Thoracic aorta (tissue), 2 donors: ENCODE results near the gene F2RL1. TPM values are rescaled to one million over a fixed set of nuclear protein-coding genes. Genes with fewer than 3 reads are reported as not detected.
"Not testable (repeated sequence)": the region's sequence is repeated elsewhere in the genome, so short reads cannot be mapped to it uniquely, and the experiment has no call there.

Source experiments
- ATAC-seq: fragments of 150-250 bp; one replicate; pipeline ENCODE4 v1.8.0; 2017; ENCODE audit warnings: low read depth; ENCODE audit not compliant: insufficient number of reproducible peaks, low FRiP score
- DNase-seq: peaks from one replicate; pipeline ENCODE4 v3.0.0-alpha.2; 2020; ENCODE audit warnings: low spot score
- H3K27ac ChIP-seq, 2 donors: fragments of 200-600 bp; sonication (generic); 1 replicate in 1 of 2; 2 replicates in 1 of 2; pipeline ENCODE4 v1.5.1; 2016; ENCODE audit warnings: mild to moderate bottlenecking in 2 of 2, moderate library complexity in 2 of 2
- H3K27me3 ChIP-seq: fragments of 200-600 bp; sonication (generic); replicated peaks from 2 replicates; pipeline ENCODE4 v1.6.0; 2016; ENCODE audit warnings: mild to moderate bottlenecking; ENCODE audit not compliant: insufficient read depth
- H3K36me3 ChIP-seq: fragments of 200-600 bp; sonication (generic); one replicate; pipeline ENCODE4 v1.5.1; 2016
- H3K4me1 ChIP-seq, 2 donors: fragments of 200-600 bp; sonication (generic); 1 replicate in 1 of 2; 2 replicates in 1 of 2; pipeline versions ENCODE4 v1.5.1 to v1.6.0; 2016; ENCODE audit warnings: low read depth in 2 of 2, mild to moderate bottlenecking in 1 of 2; ENCODE audit not compliant: control insufficient read depth in 1 of 2
- H3K4me3 ChIP-seq: fragments of 200-600 bp; sonication (generic); 2 replicates; pipeline ENCODE4 v1.5.1; 2016; ENCODE audit warnings: mild to moderate bottlenecking
- H3K9me3 ChIP-seq: fragments of 200-600 bp; sonication (generic); 2 replicates; pipeline ENCODE4 v1.5.1; 2016
- total RNA-seq, 2 donors: library from RNA; depleted of rRNA; stranded (reverse); fragments of >200 nt; gene quantifications; one replicate each; pipeline versions ENCODE4 v1.1.0 to v1.2.3, GENCODE V29; 2016
- TF ChIP-seq, protein P1 (sequence below): fragments of 200-600 bp; sonication (generic); IDR thresholded peaks from one replicate; pipeline ENCODE4 v1.5.1; 2019; ENCODE audit warnings: antibody characterized with exemption

Gene F2RL1
- total RNA-seq, 2 donors from 2014 or later, result 8.3 to 9.1 TPM

DNA sequence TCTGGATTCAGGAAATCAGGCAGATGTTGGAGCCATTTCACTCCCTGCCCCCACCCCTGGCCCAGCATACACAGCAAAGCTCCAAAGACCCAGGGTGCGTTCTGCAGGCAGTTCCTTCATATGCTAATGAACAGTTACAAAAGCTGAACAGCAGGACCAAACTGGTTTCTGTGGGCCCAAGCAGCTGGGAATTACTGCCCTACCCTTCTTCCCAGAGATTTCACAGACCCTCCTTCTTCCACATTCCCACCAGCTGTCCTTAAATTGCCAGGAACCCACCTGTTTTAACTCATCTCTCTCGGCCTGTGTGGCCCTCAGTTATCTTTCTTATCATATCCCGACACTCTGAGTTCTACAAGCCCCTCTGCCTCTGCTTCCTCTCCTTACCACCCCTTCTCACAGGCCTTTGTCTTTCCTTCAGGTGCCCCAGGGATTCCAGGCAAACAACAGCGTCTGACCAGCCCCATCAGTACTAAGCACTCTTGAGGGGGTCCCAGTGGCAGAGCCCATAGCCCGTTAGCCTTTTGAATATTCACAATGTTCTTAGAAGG, 10.6 kb upstream of the F2RL1 start:
- TF ChIP-seq, protein P1, sequence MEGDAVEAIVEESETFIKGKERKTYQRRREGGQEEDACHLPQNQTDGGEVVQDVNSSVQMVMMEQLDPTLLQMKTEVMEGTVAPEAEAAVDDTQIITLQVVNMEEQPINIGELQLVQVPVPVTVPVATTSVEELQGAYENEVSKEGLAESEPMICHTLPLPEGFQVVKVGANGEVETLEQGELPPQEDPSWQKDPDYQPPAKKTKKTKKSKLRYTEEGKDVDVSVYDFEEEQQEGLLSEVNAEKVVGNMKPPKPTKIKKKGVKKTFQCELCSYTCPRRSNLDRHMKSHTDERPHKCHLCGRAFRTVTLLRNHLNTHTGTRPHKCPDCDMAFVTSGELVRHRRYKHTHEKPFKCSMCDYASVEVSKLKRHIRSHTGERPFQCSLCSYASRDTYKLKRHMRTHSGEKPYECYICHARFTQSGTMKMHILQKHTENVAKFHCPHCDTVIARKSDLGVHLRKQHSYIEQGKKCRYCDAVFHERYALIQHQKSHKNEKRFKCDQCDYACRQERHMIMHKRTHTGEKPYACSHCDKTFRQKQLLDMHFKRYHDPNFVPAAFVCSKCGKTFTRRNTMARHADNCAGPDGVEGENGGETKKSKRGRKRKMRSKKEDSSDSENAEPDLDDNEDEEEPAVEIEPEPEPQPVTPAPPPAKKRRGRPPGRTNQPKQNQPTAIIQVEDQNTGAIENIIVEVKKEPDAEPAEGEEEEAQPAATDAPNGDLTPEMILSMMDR, result no peak
- ATAC-seq (no peak), DNase-seq (no peak)
- H3K9me3 ChIP-seq, result no peaks in the 10 kb centered on the region
- H3K36me3 ChIP-seq, result no peaks in the 10 kb centered on the region
- H3K27me3 ChIP-seq, result no peaks in the 10 kb centered on the region
- peaks cover 0 to 10% of the 10 kb centered on the region in 2 donors for H3K4me1 ChIP-seq
- H3K4me3 ChIP-seq, result no peak overlapping the region
- no peak overlapping the region for H3K27ac ChIP-seq

GRCh38 chr5:76809141-76809540, 9.7 kb upstream of the F2RL1 start:
- H3K36me3 ChIP-seq, result no peaks in the 10 kb centered on the region
- no peaks in the 10 kb centered on the region for H3K9me3 ChIP-seq
- H3K4me1 ChIP-seq, result peaks cover 0 to 10% of the 10 kb centered on the region in 2 donors
- no peaks in the 10 kb centered on the region for H3K27me3 ChIP-seq
- H3K4me3 ChIP-seq, result no peak overlapping the region
- TF ChIP-seq, protein P1, result no peak
- no peak for DNase-seq
- ATAC-seq, result no peak
- H3K27ac ChIP-seq, result no peak overlapping the region

- ATAC-seq (no peak), DNase-seq (no peak)
- Histone ChIP-seq H3K27me3 (no peaks in the 10 kb centered on the region), H3K4me1 (peaks cover 0 to 10% of the 10 kb centered on the region in 2 donors), H3K27ac (no peak overlapping the region), H3K4me3 (no peak overlapping the region), H3K36me3 (no peaks in the 10 kb centered on the region), H3K9me3 (no peaks in the 10 kb centered on the region)
- TF ChIP-seq, protein P1, result no peak
Observed at GRCh38 chr5:76810236-76810635, 8.6 kb upstream of the F2RL1 start.

DNA sequence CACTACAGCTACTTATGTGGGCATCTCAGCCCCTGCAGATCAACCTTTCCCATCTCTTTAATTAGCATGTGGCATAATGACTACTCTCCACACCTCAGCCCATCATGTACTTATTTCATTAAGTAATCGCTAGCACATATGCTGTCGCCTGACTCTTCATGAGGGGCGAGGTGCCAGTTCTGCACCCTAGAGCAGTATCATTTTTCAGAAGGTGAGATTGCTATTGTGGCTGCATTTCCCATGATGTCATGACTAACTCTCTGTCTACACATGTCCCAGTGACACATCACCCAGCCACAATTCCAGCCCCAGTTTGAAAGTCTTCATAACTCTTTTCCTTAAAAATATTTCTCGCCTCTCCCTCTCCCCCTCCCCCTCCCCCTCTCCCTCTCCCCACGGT, 7.6 kb upstream of the F2RL1 start:
- ATAC-seq (no peak), DNase-seq (no peak)
- no peak overlapping the region for H3K4me3 ChIP-seq
- peaks cover 0 to 10% of the 10 kb centered on the region in 2 donors for H3K4me1 ChIP-seq
- no peaks in the 10 kb centered on the region for H3K9me3 ChIP-seq
- H3K36me3 ChIP-seq, result no peaks in the 10 kb centered on the region
- TF ChIP-seq, protein P1, result no peak
- no peak overlapping the region for H3K27ac ChIP-seq
- H3K27me3 ChIP-seq, result no peaks in the 10 kb centered on the region

DNA sequence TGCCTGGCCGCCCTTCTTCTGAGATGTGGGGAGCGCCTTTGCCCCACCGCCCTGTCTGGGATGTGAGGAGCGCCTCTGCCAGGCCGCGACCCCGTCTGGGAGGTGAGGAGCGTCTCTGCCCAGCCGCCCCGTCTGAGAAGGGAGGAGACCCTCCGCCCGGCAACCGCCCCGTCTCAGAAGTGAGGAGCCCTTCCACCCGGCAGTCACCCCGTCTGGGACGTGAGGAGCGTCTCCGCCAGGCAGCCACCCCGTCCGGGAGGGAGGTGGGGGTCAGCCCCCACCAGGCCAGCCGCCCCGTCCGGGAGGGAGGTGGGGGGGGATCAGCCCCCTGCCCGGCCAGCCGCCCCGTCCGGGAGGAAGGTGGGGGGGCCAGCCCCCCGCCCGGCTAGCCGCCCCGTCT, 6.6 kb upstream of the F2RL1 start:
- H3K27me3 ChIP-seq, H3K36me3 ChIP-seq, H3K9me3 ChIP-seq, DNase-seq, H3K27ac ChIP-seq, H3K4me3 ChIP-seq, ATAC-seq, H3K4me1 ChIP-seq: not testable (repeated sequence)

- ATAC-seq, result no peak
Observed at GRCh38 chr5:76813982-76814562, 4.8 kb upstream of the F2RL1 start.

More at GRCh38 chr5:76813982-76814562, 4.8 kb upstream of the F2RL1 start:
- TF ChIP-seq, protein P1, result no peak
- H3K9me3 ChIP-seq, result no peaks in the 10 kb centered on the region
- no peaks in the 10 kb centered on the region for H3K36me3 ChIP-seq
- peaks cover 0 to 8% of the 10 kb centered on the region in 2 donors for H3K4me1 ChIP-seq
- no peak overlapping the region for H3K27ac ChIP-seq
- H3K4me3 ChIP-seq, result no peak overlapping the region
- DNase-seq, result no peak
- H3K27me3 ChIP-seq, result no peaks in the 10 kb centered on the region
